HG03378 (cell line): ENCODE data around the gene MAP7.

ENCODE experiments used
- ATAC-seq: cut with Tn5 transposase; IDR thresholded peaks from one replicate; pipeline ENCODE4 v1.9.1; 2021; ENCODE audit warnings: mild to moderate bottlenecking, moderate library complexity; ENCODE audit not compliant: unreplicated experiment

Gene MAP7

GRCh38 chr6:136427378-136427717 is 122.9 kb downstream of the MAP7 start:
- ATAC-seq, result no peak

- no peak for ATAC-seq
Measured at GRCh38 chr6:136426627-136427377, 123.4 kb downstream of the MAP7 start.

DNA sequence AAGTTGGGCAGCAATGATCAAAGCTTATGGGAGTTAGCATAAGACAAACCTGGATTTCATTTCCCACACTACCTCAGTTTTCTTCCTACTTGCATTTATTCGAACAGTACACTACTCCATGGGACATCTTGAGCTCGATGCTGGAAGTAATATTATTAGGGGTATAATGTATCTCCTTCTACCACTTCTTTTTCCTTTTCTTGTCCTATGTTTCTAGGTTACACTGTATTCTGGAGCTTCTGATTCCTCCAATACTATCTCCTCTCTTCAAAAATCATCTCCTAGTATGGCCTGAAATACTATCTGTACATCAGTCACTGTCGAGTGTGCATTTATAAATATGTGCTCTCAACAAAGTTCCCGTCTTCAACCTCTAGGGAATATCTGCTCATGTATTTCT is 124.4 kb downstream of the MAP7 start:
- ATAC-seq, result no peak

DNA sequence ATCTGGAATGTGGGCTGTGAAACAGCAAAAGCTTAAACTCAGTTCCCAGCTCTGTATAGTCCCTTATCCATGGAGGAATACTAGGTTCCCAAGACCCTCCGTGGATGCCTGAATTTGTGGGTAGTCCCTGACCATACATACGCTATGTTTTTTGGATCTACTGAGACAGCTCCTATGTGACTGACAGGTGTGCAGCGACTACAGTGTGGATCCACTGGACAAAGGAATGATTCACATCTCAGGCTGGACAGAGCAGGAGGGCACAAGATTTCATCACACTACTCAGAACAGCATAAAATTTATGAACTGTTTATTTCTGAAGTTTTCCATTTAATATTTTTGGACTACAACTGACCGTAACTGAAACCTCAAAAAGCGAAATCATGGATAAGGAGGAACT is 125.3 kb downstream of the MAP7 start:
- no peak for ATAC-seq

DNA sequence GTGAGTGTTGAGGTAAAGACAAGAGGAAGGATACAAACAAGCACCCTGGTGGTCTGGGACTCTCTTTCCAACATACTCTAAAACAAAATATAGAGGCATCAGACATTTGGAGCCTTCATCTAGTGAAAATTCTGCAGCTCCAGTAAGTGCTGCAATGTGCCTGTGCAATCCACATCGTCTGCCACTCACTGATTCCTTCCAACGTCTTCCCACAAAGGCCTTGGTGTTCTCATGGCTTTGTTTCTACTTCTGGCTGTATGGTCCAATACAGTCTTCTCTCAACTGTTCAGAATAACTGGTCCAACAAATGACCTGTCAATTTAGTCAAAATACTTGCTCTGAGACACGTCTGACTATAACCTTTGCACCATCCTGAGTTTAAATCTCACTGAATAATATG is 125.8 kb downstream of the MAP7 start:
- no peak for ATAC-seq

DNA sequence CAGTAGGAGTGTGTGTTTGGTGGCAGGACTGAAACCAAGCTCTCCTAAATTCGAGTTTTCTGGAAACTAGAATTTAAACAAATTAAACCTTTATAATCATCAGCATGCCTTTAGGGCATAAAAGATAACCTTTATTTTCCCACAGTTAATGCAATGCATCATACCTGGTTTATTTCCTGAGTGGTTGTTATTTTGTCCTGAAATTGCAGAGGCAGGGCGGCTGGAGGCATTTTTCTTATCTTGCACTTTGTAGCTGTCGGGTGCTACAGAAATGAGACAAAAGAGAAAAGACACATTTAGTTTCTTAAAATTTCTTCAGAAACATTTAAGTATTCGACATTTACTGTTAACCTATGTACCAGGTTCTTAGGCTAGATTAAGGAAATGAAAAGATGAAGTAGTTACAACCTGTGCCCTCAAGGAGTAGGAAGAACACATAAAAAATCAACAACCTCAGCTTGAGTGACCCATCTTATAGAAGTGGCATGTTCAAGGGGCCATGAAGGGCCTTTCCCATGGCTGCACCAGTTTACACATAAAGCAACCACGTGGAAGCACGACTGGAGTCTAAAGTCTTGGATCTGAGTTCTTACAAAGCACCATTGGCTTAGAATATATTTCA is 128.6 kb downstream of the MAP7 start:
- no peak for ATAC-seq

DNA sequence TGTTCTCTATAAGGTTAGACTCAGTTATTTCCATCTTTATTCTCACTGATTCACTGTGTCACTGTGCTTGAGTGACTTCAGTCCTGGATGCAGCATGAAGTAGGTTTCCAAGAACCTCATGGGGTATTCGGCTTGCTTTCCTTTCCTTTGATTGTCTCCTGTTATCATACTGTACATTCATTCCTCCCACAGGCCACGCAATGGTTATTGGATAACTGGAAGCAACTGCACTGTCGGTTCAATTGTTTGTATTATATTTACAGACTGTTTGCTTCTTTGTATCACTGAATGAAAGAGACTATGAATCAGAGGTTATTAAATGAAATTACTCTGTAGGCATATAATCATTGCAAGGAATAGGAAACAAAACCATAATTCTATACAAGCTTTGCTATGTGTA is 129.4 kb downstream of the MAP7 start:
- ATAC-seq, result no peak

DNA sequence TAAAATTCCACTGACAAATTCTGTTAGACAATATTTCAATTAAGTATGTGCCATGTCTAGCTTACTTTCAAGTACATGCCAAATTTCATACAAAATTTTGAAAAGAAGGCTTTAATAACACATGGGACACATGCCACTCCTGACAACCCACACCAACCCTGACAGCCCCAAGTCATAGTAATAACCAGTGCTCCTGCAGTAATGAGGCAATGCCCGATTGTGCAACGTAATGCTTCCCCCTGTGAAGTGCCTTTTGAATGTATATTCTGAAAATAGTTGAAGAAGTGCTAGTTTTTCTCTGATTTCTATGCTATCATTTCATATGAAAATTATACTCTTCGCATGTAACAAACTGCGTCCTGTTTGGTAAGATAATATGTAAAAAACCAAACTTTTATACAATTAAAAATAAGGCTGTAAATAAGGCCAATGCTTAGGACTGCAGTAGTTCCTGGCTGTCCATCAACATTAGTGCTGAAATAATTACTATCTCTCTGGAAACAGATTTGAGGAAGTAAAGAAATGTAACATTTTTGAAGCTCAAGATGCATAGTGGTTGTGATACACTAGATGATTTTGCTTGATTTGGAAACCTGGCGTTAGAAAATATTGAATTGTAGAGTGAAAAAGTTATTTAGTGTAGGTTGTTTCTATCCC is 134.7 kb downstream of the MAP7 start:
- no peak for ATAC-seq

DNA sequence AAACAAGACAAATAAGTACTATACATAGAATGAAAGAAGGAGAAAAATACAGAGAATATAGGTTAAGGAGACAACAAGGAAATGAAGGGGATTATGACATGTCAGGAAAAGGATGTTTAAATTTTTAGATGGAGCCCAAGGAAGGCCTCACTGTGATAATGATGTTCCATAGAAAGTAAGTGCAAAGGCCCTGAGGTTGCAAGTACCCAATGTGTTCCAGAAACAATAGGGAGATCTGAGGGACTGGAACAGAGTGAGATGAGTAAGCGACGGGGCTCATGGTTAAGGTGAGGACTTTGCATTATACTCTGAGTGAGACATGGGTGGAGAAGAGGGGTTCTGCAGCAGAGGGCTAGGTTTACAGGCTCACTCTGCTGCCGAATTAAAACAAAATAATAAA is 137.8 kb downstream of the MAP7 start:
- ATAC-seq, result no peak

DNA sequence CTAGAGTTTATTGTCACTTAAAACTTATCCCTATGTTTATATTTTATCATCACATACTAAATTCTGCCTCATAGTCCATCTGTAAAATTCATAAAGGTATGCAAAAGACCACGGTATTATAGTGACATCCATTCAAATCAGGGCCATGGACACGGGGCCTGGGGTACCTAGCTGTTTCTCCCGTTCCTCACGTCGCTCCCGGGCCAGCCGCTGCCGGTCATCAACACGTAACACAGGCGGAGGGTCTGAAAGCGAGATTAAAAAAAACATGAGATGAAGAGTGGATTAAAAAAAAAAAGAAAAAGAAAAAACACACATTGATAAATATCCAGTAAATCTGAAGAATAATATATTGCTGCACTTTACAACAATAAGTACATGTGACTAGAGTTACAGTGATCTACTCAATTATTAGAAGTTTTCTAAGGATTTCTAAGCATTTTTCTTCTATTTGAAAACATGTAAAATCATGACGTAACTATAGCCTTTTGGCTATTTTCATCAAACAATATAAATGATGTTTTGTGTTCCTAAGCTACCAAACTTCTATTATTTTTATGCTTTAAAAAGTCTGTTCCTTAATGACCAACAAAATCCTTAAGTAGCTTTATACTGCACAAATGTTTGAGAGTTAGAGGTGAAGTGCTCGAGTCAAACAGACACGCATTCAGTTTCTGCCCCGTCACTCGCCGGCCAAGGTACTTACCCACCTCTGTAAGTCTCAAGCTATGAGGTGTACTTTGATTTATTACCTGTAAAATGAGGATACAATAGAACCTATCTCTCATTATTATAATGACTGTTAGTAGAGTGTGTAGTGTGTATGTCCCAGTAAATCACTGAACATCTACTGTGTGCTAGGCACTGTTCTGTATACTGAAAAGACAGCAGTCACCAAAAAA is 138.5 kb downstream of the MAP7 start:
- no peak for ATAC-seq

- no peak for ATAC-seq
Measured at GRCh38 chr6:136411025-136411325, 139.2 kb downstream of the MAP7 start.

DNA sequence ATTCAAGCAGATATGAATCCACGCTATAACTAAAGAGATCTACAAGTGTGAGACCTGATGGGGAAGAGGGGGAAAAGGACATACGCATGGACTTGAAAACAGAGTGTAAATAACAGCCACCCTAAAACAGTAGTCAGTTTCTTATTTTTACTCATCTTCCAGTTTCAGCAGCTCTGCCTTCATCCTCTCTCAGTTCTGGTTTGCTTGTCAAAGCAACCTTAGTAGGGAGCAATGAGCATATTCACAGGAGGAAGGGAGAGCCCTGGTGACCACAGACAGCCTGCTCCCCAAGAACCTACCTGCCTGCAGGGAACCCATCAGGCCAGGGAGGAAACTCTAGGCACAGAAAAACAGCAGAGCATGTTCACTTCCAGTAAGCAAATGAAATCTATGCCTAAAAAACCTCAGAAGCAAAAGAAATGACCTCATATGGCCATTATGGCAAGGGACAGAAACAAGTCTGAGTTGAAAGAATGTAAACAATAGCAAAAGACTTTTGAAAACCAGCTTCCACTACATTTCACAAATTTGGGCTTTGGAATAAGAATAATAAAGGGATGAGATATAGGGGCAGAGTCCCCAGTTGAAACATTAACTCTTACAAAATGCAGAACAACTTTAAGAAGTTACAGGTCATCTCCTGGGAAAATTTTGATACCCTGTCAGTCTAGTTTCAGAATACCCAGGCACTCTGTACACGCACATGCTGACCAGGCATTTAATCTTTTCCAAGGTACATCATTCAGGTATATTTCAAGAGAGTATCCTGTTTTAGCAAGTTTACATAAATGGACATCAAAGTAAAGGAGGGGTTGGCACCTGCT is 139.8 kb downstream of the MAP7 start:
- ATAC-seq, result peak; percentile 64

DNA sequence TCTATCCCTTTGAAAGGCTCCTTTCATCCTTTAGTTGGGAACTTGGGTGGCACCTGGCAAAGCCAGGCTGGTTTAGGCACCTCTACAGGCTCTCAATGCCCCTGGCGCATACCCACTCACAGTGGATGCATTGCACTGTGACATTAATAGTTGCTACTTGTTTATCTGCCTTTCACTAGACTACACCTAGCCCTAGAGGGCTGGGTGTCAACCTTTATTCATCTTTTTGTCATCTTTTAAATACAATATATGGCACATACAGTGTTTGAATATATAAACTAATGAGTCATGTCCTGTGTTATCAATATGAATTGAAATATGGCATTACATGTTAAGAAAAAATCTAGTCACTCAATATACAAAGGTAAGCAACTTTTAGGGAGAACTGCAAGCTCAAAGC is 140.6 kb downstream of the MAP7 start:
- no peak for ATAC-seq

DNA sequence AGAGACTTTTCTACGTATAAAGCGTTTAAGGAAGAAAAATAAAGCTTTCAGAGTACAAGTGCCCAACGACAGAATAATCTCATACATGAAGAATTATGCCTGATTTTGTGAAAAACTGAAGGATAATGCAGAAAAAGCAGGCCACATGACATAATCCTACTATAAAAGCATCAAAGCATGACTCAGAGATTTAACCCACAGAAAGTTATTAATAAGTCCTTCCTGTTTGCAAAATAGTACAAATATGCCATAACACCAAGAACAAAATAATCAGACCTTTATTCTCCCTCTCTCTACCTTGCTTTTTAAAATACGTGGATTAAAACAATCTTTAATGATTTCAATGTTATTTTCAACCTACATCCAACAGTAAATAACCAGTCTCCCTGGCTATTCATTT is 142.0 kb downstream of the MAP7 start:
- no peak for ATAC-seq

- no peak for ATAC-seq
Measured at GRCh38 chr6:136405420-136406029, 144.7 kb downstream of the MAP7 start.

- ATAC-seq, result no peak
Measured at GRCh38 chr6:136404627-136405419, 145.4 kb downstream of the MAP7 start.

GRCh38 chr6:136404007-136404406 is 146.2 kb downstream of the MAP7 start:
- ATAC-seq, result no peak

- no peak for ATAC-seq
Measured at GRCh38 chr6:136403110-136403980, 146.9 kb downstream of the MAP7 start.

- ATAC-seq, result no peak
Measured at GRCh38 chr6:136401749-136402148, 148.5 kb downstream of the MAP7 start.
